Measurements from ENCODE around the gene IL1RAPL1. TPM values are rescaled to one million over a fixed set of nuclear protein-coding genes. Genes with fewer than 3 reads are reported as not detected.

The IL1RAPL1 gene
- total and polyA plus RNA-seq, 2 donors (not counting 3 experiments of a cell fraction or from before 2014, with no cell fraction given): 0.79 to 1.3 TPM

- CTCF ChIA-PET: interaction anchor here (0.9 kb wide), 1 partner anchor 182 kb away, joined by 3 read pairs; no protein-coding TSS in a partner anchor
- TF ChIP-seq MYC (IDR thresholded peaks at IDR 0.05; ENCODE audit: low read depth, low read length) (no peak), FOS (IDR thresholded peaks at IDR 0.05; ENCODE audit: borderline replicate concordance, insufficient read depth, low read length) (peak; percentile 30), POLR2AphosphoS5 (IDR thresholded peaks at IDR 0.05; ENCODE audit: insufficient read depth, low read depth, low read length) (no peak)
- dilution Hi-C loops (cut with MboI; ENCODE audit: extremely low pct_ligation_motif_present, low sequenced_read_pairs) (no loop called here), intact Hi-C loops (cut with micrococcal nuclease) (no loop called here)
- H3K4me2 ChIP-seq (ENCODE audit: insufficient read depth, low read length): no peak overlapping the region
- no TSS peak for BruUV-seq (replicated peaks)
- H3K36me3 ChIP-seq (ENCODE audit: control insufficient read depth in 2 of 2, extremely low read depth in 1 of 2, insufficient read depth in 2 of 2, low read length in 2 of 2): no peaks in the 10 kb centered on the region
- H3K27me3 ChIP-seq (ENCODE audit: control insufficient read depth in 2 of 2, insufficient read depth in 2 of 2, low read length in 2 of 2): no peaks in the 10 kb centered on the region
- no peak for FAIRE-seq
- no peaks in the 10 kb centered on the region for H3K9me3 ChIP-seq (replicated peaks; ENCODE audit: control insufficient read depth, insufficient read depth, low read length)
- H4K20me1 ChIP-seq (replicated peaks; ENCODE audit: control insufficient read depth, extremely low read depth, insufficient read depth, low read length): no peaks in the 10 kb centered on the region
- H3K9me1 ChIP-seq (replicated peaks; ENCODE audit: control insufficient read depth, extremely low read depth, insufficient read depth, low read length): no peaks in the 10 kb centered on the region
- H3K27ac ChIP-seq (ENCODE audit: insufficient read depth, low read depth, low read length): no peak overlapping the region
- H2AFZ ChIP-seq (ENCODE audit: low read depth, low read length): no peak overlapping the region
- H3K9ac ChIP-seq (replicated peaks; ENCODE audit: extremely low read depth, insufficient read depth, low read length): no peak overlapping the region
- DNase-seq (ENCODE audit: low read depth, low spot score): peak; percentile 23
- POLR2A ChIA-PET: no interaction called here
- H3K4me3 ChIP-seq (replicated peaks in 1 of 3; ENCODE audit: insufficient read depth in 1 of 3, low read depth in 1 of 3, low read length in 3 of 3): no peak overlapping the region
- H3K4me1 ChIP-seq (ENCODE audit: control insufficient read depth, extremely low read depth, insufficient read depth, low read length): no peaks in the 10 kb centered on the region
- H3K79me2 ChIP-seq (ENCODE audit: control insufficient read depth, insufficient read depth, low read length): no peaks in the 10 kb centered on the region
Observed at GRCh38 chrX:29295987-29296680, 708.9 kb downstream of the IL1RAPL1 start.

GRCh38 chrX:29297171-29297800 is 710.0 kb downstream of the IL1RAPL1 start:
- no TSS peak for BruUV-seq (replicated peaks)
- Histone ChIP-seq H3K27me3 (ENCODE audit: control insufficient read depth in 2 of 2, insufficient read depth in 2 of 2, low read length in 2 of 2) (no peaks in the 10 kb centered on the region), H3K9me3 (replicated peaks; ENCODE audit: control insufficient read depth, insufficient read depth, low read length) (no peaks in the 10 kb centered on the region), H3K9ac (replicated peaks; ENCODE audit: extremely low read depth, insufficient read depth, low read length) (no peak overlapping the region), H3K79me2 (ENCODE audit: control insufficient read depth, insufficient read depth, low read length) (no peaks in the 10 kb centered on the region), H3K4me1 (ENCODE audit: control insufficient read depth, extremely low read depth, insufficient read depth, low read length) (no peaks in the 10 kb centered on the region), H3K36me3 (ENCODE audit: control insufficient read depth in 2 of 2, extremely low read depth in 1 of 2, insufficient read depth in 2 of 2, low read length in 2 of 2) (no peaks in the 10 kb centered on the region), H3K27ac (ENCODE audit: insufficient read depth, low read depth, low read length) (no peak overlapping the region), H4K20me1 (replicated peaks; ENCODE audit: control insufficient read depth, extremely low read depth, insufficient read depth, low read length) (no peaks in the 10 kb centered on the region), H3K4me3 (replicated peaks in 1 of 3; ENCODE audit: insufficient read depth in 1 of 3, low read depth in 1 of 3, low read length in 3 of 3) (no peak overlapping the region), H3K4me2 (ENCODE audit: insufficient read depth, low read length) (no peak overlapping the region), H3K9me1 (replicated peaks; ENCODE audit: control insufficient read depth, extremely low read depth, insufficient read depth, low read length) (no peaks in the 10 kb centered on the region), H2AFZ (ENCODE audit: low read depth, low read length) (no peak overlapping the region)
- ChIA-PET POLR2A (no interaction called here), CTCF (interaction anchor here (0.9 kb wide), 1 partner anchor 181 kb away, joined by 3 read pairs; no protein-coding TSS in a partner anchor)
- FAIRE-seq (no peak), DNase-seq (ENCODE audit: low read depth, low spot score) (no peak)
- dilution Hi-C loops (cut with MboI; ENCODE audit: extremely low pct_ligation_motif_present, low sequenced_read_pairs): no loop called here
- TF ChIP-seq FOS (IDR thresholded peaks at IDR 0.05; ENCODE audit: borderline replicate concordance, insufficient read depth, low read length): no peak
- intact Hi-C loops (cut with micrococcal nuclease): no loop called here

Measured in endothelial cell of umbilical vein (primary cell).